ENCODE data around the gene DNM3. TPM values are rescaled to one million over a fixed set of nuclear protein-coding genes. Genes with fewer than 3 reads are reported as not detected.

The DNM3 gene
- total RNA-seq, 1 donor from 2014 or later: 0.59 TPM

DNA sequence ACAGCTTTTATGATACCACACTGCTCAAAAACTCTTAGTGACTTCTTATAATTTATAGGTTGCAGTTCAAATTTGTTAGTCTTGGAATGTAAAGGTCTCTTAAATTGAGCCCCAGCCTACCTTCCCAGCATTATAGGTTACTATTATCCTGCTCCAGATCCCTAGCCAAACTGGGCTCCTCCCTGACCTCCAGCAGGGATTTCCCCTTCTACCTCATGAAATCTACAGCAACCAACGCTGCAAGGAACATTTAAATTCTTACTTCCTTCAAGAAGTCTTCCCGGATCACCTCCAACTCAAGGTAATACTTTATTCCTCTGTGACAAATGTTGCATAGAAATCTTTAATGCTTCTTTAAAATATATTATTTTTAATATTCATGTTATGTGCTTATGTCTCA lies 324.1 kb downstream of the DNM3 start:
- DNase-seq (ENCODE audit: low read depth, low spot score): no peak

DNA sequence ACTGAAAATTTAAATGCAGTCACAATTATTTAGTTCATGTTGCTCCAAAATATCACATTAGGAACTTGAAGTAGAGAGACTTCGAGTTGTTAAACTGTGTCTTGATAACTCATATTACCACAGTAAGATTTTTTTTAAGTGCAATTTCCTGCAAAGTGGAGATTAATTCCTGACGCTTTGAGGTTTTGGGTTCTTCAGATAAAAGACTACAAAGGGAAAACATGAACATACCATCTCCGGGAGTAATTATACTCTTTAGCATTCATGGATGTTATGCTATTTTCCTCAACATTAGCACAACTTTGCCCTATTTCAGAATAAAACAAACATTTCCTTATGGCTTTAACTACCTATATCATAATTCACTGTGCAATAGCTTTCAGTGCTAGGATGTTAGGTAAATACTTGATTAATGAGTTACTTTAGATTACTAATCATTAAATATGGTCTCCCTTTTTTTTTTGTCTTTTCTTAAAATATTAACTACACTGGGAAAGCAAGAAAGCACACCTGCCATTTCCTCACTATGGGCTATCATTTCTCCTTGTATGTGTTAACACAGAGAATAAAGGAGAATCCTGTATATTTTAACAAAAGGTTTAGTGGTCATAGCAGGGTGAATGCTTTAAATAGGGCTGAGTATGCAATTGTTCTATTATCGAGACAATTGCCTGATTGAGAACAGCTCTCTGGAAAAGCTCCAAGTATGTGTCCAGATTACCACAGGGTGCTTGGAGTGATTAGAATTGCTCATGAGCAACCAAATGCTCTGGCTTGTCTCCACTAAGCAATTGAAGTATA lies 326.7 kb downstream of the DNM3 start:
- no peak for DNase-seq (ENCODE audit: low read depth, low spot score)

- no peak for DNase-seq (ENCODE audit: low read depth, low spot score)
These were observed 327.2 kb downstream of the DNM3 start for GRCh38 chr1:172168597-172168872.

GRCh38 chr1:172169836-172170235 lies 328.5 kb downstream of the DNM3 start:
- no peak for DNase-seq (ENCODE audit: low read depth, low spot score)

DNA sequence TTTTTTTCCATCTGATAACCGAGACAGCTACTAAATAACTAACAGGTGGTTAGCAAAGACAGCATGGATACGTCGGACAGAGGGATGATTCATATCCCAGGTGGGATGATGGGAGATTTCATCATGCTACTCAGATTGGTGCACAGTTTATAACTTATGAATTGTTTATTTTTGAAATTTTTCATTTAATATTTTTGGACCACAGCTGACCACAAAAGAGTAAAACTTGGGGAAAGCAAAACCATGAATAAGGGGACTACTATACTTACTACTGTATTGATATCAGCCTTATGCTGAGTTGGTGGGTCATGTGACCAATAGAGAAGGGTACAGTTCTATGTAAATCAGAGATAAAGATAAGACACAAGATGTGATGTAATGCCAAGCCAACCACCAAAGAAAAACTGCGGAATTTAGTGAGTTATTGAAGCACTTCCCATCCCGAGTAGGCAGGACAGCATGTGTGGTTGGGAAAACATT lies 331.1 kb downstream of the DNM3 start:
- DNase-seq (ENCODE audit: low read depth, low spot score): no peak

DNA sequence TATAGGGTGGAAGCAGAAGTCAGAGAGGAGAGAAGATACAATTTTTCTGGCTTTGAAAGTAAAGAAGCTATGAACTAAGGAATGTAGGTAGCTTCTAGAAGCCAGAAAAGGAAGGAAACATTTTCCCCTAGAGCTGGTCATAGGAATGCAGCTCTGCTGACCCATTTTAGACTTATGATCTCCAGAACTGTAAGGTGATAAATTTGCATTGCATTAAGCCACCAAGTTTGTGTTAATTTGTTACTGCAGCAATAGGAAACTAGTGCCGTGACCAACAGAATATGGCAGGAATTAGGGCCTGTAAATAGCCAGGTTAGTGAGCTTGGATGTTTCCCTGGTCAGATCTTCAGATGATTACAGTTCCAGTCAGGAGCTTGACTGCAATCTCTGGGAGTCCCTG lies 334.9 kb downstream of the DNM3 start:
- no peak for DNase-seq (ENCODE audit: low read depth, low spot score)

- DNase-seq (ENCODE audit: low read depth, low spot score): no peak
These were observed 336.6 kb downstream of the DNM3 start for GRCh38 chr1:172177849-172178248.

DNA sequence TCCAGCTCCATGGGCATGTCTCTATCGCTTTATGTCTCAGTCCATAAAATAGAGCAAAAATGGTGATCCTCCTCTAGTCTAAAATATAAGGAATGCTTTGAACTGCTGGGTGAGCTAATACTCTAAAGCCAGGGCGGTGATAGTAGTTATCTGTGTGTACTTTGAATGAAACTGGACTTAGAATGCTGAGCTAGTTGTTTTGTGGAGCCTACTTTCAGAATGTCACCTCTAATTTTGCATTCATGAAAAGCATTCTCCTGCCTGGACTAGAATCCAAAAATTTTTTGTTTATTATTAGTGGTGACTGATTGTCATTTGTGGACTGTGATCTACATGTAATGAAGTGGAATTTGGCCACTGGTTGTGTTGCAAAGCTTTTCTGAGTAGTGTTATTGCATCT lies 337.6 kb downstream of the DNM3 start:
- DNase-seq (ENCODE audit: low read depth, low spot score): no peak

GRCh38 chr1:172179918-172180317 lies 338.6 kb downstream of the DNM3 start:
- DNase-seq (ENCODE audit: low read depth, low spot score): no peak

GRCh38 chr1:172180501-172181285 lies 339.4 kb downstream of the DNM3 start:
- DNase-seq (ENCODE audit: low read depth, low spot score): no peak

GRCh38 chr1:172184506-172185191 lies 343.4 kb downstream of the DNM3 start:
- no peak for DNase-seq (ENCODE audit: low read depth, low spot score)

GRCh38 chr1:172185211-172185610 lies 343.9 kb downstream of the DNM3 start:
- DNase-seq (ENCODE audit: low read depth, low spot score): no peak

DNA sequence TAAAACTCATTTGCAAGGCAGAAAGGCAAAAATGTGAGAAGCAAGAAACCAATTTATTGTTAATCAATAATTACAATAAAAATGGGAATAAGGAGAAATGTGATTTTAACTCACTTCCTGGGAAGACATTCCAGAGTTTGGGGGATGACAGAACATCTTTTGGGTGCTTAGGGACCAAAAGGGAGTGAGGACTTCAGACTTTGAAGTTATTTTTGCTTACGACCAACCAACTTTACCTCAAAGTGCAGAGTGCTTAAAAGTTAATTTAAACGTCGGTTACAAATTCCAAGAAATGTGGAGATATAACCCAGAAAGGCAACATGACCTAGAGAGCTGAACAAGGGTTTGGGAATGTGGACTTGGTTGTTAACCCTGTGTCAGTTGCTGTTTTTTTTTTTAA lies 344.7 kb downstream of the DNM3 start:
- no peak for DNase-seq (ENCODE audit: low read depth, low spot score)

DNA sequence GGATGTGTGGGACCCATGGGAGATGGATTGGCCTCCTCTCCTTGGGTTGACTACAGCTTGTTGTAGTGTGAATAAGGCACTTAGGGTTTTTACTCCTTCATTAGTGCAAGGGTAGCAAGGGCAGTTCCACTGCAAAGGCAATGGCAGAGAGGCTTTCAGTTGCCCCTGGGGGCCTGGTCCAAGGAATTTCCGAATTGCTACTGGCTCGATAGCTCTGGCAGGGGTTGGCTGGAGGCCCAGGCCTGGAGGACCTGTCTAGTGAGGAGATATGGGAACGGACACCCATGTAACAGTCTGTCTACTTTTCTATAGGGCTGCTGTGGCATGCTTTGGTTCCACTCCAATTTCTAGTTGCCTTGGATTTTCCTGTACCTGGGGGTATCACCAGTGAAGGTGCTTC lies 360.3 kb downstream of the DNM3 start:
- no peak for DNase-seq (ENCODE audit: low read depth, low spot score)

DNA sequence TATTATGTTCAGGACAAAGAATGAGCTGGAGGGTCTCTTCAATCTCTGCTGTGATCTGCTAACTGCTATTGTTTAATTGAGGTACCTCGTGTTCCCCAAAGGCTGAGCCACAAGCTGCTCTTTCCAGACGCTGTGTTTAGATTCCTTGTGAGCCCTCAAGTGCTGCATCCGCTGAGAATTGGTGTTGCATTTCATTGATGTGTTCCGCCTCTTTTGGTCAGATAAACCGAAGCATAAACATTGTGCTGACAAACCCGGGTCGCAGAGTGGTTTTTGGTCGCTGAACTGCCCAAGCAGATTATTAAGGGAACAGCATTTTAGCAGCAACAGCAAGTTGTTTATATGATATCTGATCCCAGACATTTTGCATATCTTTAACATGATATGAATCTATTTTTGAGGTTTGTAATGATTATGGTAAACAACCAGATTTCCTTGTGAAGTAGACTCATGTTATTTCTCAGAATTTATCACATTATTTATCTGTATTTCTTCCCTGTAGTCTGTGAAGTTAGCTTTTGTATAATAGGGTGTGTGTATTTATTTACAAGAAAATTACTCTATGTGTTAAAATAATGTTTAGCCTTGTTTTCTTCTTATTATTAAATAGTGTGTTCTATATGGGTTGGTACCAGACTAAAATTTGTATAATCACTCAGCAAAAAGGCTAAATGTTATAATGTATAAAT lies 362.0 kb downstream of the DNM3 start:
- DNase-seq (ENCODE audit: low read depth, low spot score): no peak

- no peak for DNase-seq (ENCODE audit: low read depth, low spot score)
These were observed 362.6 kb downstream of the DNM3 start for GRCh38 chr1:172203902-172204301.

DNA sequence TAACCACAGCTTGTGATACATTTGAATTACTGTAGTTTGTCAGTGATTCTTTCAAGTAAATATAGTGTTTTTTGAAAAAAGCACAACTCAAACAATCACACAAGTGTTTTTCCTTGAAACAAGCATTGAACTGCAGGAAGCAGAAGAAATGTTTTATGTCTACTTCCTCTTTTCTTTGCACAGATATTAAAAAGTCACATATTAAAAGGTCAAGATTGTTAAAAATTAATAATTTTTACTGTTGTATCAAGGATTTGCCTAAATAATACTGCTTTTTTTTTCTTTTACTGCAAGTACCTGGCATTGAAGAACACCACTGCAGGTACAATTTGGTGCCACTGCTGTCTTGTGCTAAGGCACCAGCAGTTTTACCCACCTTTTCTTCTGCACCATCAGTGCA lies 365.0 kb downstream of the DNM3 start:
- DNase-seq (ENCODE audit: low read depth, low spot score): no peak

GRCh38 chr1:172208635-172209034 lies 367.3 kb downstream of the DNM3 start:
- DNase-seq (ENCODE audit: low read depth, low spot score): no peak

DNA sequence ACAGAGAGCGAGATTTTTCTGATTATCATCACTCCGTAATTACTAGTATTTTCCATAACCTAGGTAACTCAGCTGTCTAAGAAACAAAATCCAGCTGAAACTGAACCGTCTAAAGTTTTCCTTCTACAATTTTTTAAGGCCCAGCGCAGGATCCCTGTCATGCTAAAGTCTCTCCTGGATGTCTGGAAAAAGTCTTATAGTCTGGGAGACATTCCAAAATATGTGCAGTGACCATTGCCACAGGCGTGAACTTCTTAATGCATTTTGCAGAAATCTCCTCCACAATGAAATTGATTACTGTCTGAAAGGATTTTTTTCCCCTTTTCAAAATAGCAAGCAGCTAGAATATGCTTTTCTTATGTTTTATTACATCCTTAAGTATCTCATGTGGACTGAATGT lies 369.9 kb downstream of the DNM3 start:
- DNase-seq (ENCODE audit: low read depth, low spot score): no peak

DNA sequence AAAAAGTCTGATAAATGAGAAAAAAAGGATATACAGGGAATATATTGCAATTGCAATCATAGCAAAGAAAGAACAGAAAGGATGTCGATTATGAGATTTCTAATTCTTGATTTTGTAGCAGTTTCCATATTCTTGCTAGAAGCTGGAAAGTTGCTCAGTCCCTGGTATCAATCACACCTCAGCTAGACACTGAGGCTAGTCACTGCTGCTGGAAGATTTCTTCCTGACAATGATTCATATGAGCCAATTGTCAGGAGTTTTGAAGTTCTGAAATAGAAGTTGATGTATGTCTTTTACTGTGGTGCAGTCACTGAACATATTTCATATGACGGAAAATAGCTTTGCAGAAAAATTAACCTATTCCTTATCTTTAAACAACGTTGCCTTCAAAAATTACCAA lies 370.8 kb downstream of the DNM3 start:
- no peak for DNase-seq (ENCODE audit: low read depth, low spot score)

- no peak for DNase-seq (ENCODE audit: low read depth, low spot score)
These were observed 373.7 kb downstream of the DNM3 start for GRCh38 chr1:172215006-172215405.

DNA sequence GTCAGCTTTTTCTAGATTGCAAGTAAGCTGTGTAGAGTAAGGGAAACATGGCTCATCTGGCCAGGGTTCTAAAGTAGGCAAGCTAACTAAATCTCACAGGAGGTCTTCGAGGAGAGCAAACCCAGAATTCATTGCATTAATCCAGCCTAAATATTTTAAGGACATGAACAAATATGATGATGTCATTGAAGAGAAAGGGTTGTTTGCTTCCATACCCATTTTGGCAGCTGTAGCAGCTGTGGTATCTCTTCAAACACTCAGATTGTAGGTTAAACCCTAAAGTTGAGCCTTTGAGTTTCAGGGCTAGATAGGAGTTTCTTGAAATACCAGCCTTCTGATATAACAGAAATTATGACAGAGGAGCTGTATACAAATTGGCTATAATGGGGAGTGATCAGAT lies 378.7 kb downstream of the DNM3 start:
- no peak for DNase-seq (ENCODE audit: low read depth, low spot score)

Measured in pulmonary artery endothelial cell (primary cell).